Omental fat pad (tissue), 4 donors: ENCODE data around the gene CYP2A7. TPM values are rescaled to one million over a fixed set of nuclear protein-coding genes. Genes with fewer than 3 reads are reported as not detected.

ENCODE experiments used
- total RNA-seq, 4 donors: library from RNA; depleted of rRNA; stranded (reverse); fragments of >200 nt; gene quantifications; one replicate each; pipeline ENCODE4 v1.1.0, GENCODE V29; 2016

CYP2A7 gene
- total RNA-seq, 4 donors from 2014 or later = not detected

Other genes with a start within 250 kb of the CYP2A7 start
- 100 to 1,000 TPM in 1 of 4 donors, 10 to 100 TPM in 3; 38.2 to 143 (median 45.3) TPM for gene NUMBL, start 191.6 kb downstream of the CYP2A7 start, total RNA-seq
- gene COQ8B, start 165.3 kb downstream of the CYP2A7 start, total RNA-seq = 10 to 100 TPM; 22.1 to 38.8 (median 28.1) TPM
- gene ITPKC, start 165.1 kb downstream of the CYP2A7 start, total RNA-seq = 100 to 1,000 TPM in 2 of 4 donors, 10 to 100 TPM in 2; 39.3 to 118 (median 91.9) TPM
- 1 to 10 TPM; 3.2 to 3.8 (median 3.5) TPM for gene ACTMAP, start 131.8 kb downstream of the CYP2A7 start, total RNA-seq
- 10 to 100 TPM; 34.8 to 46.8 (median 41.0) TPM for gene SNRPA, start 131.0 kb downstream of the CYP2A7 start, total RNA-seq
- not detected for gene MIA, start 106.7 kb downstream of the CYP2A7 start, total RNA-seq
- gene RAB4B, start 104.0 kb downstream of the CYP2A7 start, total RNA-seq = 10 to 100 TPM; 20.0 to 37.0 (median 21.7) TPM
- gene EGLN2, start 83.0 kb downstream of the CYP2A7 start, total RNA-seq = 100 to 1,000 TPM in 2 of 4 donors, 10 to 100 TPM in 2; 91.6 to 107 (median 101) TPM
- under 1 TPM in 1 of 4 donors, not detected in 3; 0.36 TPM for gene CYP2A6, start 31.8 kb downstream of the CYP2A7 start, total RNA-seq
- not detected for gene CYP2B6, start 109.1 kb upstream of the CYP2A7 start, total RNA-seq
- gene CYP2A13, start 206.2 kb upstream of the CYP2A7 start, total RNA-seq = not detected
- not detected for gene CYP2F1, start 232.2 kb upstream of the CYP2A7 start, total RNA-seq